ENCODE results near the gene WBP2NL. TPM values are rescaled to one million over a fixed set of nuclear protein-coding genes. Genes with fewer than 3 reads are reported as not detected.

The WBP2NL gene
- total and polyA plus RNA-seq, 4 donors, result 0.12 to 0.50 (median 0.25) TPM

DNA sequence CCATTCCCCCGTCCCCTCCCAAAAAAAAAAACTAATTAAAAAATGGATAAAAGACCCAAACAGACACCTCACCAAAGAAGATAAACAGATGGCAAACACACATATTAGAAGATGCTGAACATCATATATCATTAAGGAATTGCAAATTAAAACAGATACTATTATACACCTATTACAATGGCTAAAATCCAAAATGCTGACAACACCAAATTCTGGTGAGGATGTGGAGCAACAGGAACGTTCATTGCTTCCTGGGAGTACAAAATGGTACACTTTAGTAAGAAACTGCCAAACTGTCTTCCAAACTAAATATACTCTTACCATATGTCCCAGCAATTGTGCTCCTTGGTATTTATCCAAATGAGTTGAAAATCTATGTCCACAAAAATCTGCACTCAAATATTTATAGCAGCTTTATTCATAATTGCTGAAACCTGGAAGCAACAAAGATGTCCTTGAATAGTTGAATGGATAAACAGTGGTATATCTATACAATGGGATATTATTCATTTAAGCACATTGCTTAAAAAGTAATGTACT, 52.1 kb downstream of the WBP2NL start (continued):
- TF ChIP-seq TAF1 (conservative IDR thresholded peaks at IDR 0.05), result no peak

DNA sequence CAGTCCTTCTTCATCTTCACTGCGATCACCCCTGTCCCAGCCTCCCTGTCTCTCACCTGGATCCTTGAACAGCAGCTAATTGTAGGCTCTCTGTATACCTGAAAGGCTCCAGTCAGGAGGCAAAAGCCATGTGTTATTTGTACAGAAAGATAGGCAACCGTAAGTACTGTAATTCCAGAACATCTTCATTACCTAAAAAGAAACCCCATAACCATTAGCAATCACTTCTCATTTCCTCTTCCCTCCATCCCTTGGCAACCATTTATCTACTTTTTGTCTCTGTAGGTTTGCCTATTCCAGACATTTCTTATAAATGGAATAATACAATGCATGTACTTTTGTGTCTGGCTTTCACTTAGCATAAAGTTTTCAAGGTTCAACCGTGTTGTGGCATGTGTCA, 54.2 kb downstream of the WBP2NL start:
- no peak overlapping the region for H3K9ac ChIP-seq (ENCODE audit: low read depth in 1 of 2, low read length in 2 of 2)
- no peak overlapping the region for H3K27ac ChIP-seq (ENCODE audit: low read depth in 1 of 2, low read length in 2 of 2)
- no peaks in the 10 kb centered on the region for H3K9me3 ChIP-seq (ENCODE audit: control insufficient read depth in 4 of 4, low read length in 3 of 4)
- no peak for DNase-seq (ENCODE audit: low spot score)
- H3K4me3 ChIP-seq (ENCODE audit: low read depth in 1 of 3, low read length in 3 of 3), result no peak overlapping the region
- H3K36me3 ChIP-seq (ENCODE audit: control insufficient read depth in 4 of 4, insufficient read depth in 3 of 4, low read depth in 1 of 4, low read length in 3 of 4), result no peaks in the 10 kb centered on the region
- no peaks in the 10 kb centered on the region for H3K27me3 ChIP-seq (ENCODE audit: control insufficient read depth in 4 of 4, insufficient read depth in 4 of 4, low read length in 3 of 4)
- TF ChIP-seq, protein P1, sequence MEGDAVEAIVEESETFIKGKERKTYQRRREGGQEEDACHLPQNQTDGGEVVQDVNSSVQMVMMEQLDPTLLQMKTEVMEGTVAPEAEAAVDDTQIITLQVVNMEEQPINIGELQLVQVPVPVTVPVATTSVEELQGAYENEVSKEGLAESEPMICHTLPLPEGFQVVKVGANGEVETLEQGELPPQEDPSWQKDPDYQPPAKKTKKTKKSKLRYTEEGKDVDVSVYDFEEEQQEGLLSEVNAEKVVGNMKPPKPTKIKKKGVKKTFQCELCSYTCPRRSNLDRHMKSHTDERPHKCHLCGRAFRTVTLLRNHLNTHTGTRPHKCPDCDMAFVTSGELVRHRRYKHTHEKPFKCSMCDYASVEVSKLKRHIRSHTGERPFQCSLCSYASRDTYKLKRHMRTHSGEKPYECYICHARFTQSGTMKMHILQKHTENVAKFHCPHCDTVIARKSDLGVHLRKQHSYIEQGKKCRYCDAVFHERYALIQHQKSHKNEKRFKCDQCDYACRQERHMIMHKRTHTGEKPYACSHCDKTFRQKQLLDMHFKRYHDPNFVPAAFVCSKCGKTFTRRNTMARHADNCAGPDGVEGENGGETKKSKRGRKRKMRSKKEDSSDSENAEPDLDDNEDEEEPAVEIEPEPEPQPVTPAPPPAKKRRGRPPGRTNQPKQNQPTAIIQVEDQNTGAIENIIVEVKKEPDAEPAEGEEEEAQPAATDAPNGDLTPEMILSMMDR (IDR thresholded peaks at IDR 0.05; ENCODE audit: low read depth, low read length, missing input control), result no peak
- TF ChIP-seq, protein P2, sequence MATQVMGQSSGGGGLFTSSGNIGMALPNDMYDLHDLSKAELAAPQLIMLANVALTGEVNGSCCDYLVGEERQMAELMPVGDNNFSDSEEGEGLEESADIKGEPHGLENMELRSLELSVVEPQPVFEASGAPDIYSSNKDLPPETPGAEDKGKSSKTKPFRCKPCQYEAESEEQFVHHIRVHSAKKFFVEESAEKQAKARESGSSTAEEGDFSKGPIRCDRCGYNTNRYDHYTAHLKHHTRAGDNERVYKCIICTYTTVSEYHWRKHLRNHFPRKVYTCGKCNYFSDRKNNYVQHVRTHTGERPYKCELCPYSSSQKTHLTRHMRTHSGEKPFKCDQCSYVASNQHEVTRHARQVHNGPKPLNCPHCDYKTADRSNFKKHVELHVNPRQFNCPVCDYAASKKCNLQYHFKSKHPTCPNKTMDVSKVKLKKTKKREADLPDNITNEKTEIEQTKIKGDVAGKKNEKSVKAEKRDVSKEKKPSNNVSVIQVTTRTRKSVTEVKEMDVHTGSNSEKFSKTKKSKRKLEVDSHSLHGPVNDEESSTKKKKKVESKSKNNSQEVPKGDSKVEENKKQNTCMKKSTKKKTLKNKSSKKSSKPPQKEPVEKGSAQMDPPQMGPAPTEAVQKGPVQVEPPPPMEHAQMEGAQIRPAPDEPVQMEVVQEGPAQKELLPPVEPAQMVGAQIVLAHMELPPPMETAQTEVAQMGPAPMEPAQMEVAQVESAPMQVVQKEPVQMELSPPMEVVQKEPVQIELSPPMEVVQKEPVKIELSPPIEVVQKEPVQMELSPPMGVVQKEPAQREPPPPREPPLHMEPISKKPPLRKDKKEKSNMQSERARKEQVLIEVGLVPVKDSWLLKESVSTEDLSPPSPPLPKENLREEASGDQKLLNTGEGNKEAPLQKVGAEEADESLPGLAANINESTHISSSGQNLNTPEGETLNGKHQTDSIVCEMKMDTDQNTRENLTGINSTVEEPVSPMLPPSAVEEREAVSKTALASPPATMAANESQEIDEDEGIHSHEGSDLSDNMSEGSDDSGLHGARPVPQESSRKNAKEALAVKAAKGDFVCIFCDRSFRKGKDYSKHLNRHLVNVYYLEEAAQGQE (IDR thresholded peaks at IDR 0.05), result no peak
- TF ChIP-seq YY1 (IDR thresholded peaks at IDR 0.05) (no peak), RAD21 (IDR thresholded peaks at IDR 0.05) (no peak), NR2F2 (IDR thresholded peaks at IDR 0.05) (no peak), RXRA (IDR thresholded peaks at IDR 0.05) (no peak), SP1 (IDR thresholded peaks at IDR 0.05) (no peak), EGR1 (IDR thresholded peaks at IDR 0.05; ENCODE audit: low read depth in 2 of 2) (no peak), HNF4A (conservative IDR thresholded peaks at IDR 0.05) (no peak), FOXA1 (IDR thresholded peaks at IDR 0.05) (no peak), FOXA2 (IDR thresholded peaks at IDR 0.05) (no peak)
- TF ChIP-seq, protein P3, sequence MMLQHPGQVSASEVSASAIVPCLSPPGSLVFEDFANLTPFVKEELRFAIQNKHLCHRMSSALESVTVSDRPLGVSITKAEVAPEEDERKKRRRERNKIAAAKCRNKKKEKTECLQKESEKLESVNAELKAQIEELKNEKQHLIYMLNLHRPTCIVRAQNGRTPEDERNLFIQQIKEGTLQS (IDR thresholded peaks at IDR 0.05), result no peak
- H3K4me1 ChIP-seq (ENCODE audit: control insufficient read depth in 4 of 4, insufficient read depth in 4 of 4, low read length in 3 of 4), result no peaks in the 10 kb centered on the region
- 92% methylated on average over 3 of the region's 3 CpGs for WGBS

DNA sequence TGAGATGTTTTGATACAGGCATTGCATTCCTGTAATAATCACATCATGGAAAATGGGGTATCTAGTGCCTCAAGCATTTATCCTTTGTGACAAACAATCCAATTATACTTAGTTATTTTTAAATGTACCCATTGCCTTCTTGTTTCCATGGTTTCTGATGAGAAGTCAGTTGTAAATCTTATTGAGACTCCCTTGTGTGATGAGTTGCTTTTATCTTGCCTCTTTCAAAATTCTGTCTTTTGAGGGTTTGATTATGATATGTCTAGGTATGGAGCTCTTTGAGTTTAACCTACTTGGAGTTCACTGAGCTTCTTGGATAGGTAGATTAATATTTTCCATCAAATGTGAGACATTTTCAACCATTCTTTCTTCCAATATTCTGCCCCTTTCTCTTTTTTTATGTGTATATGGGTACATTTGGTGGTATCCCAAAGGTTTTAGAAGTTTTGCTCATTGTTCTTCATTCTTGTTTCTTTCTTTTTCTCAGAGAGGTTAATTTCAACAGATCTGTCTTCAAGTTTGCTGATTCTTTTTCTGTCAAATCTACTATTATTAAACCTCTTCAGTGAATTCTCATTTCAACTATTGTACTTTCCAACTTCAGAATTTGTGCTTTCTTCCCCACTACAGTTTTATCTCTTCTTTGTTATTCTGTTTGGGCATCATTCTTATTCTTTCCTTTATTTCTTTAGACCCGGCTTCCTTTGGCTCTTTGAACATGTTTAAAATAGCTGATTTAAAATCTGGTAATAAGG, 58.3 kb downstream of the WBP2NL start:
- DNase-seq (ENCODE audit: low spot score), result no peak
- no peak overlapping the region for H3K27ac ChIP-seq (ENCODE audit: low read depth in 1 of 2, low read length in 2 of 2)
- no peaks in the 10 kb centered on the region for H3K27me3 ChIP-seq (ENCODE audit: control insufficient read depth in 4 of 4, insufficient read depth in 4 of 4, low read length in 3 of 4)
- no peaks in the 10 kb centered on the region for H3K9me3 ChIP-seq (ENCODE audit: control insufficient read depth in 4 of 4, low read length in 3 of 4)
- H3K9ac ChIP-seq (ENCODE audit: low read depth in 1 of 2, low read length in 2 of 2), result no peak overlapping the region
- peaks cover 6 to 29% (median 17%) of the 10 kb centered on the region in 4 donors for H3K36me3 ChIP-seq (ENCODE audit: control insufficient read depth in 4 of 4, insufficient read depth in 3 of 4, low read depth in 1 of 4, low read length in 3 of 4)
- H3K4me1 ChIP-seq (ENCODE audit: control insufficient read depth in 4 of 4, insufficient read depth in 4 of 4, low read length in 3 of 4), result no peaks in the 10 kb centered on the region
- WGBS, result 100% methylated on average over 1 of the region's 1 CpG
- H3K4me3 ChIP-seq (ENCODE audit: low read depth in 1 of 3, low read length in 3 of 3), result no peak overlapping the region
- TF ChIP-seq JUND (IDR thresholded peaks at IDR 0.05) (no peak), FOXA1 (IDR thresholded peaks at IDR 0.05) (no peak), YY1 (IDR thresholded peaks at IDR 0.05) (no peak), RAD21 (IDR thresholded peaks at IDR 0.05) (no peak), EGR1 (IDR thresholded peaks at IDR 0.05; ENCODE audit: low read depth in 2 of 2) (no peak), FOXA2 (IDR thresholded peaks at IDR 0.05) (no peak), GABPA (IDR thresholded peaks at IDR 0.05 in 1 of 2, conservative IDR thresholded peaks at IDR 0.05 in 1 of 2) (no peak), NR2F2 (IDR thresholded peaks at IDR 0.05) (no peak), HNF4G (IDR thresholded peaks at IDR 0.05) (no peak), HNF4A (conservative IDR thresholded peaks at IDR 0.05) (no peak), SP1 (IDR thresholded peaks at IDR 0.05) (no peak), RXRA (IDR thresholded peaks at IDR 0.05) (no peak)
- TF ChIP-seq, protein P3 (IDR thresholded peaks at IDR 0.05), result no peak
- TF ChIP-seq, protein P4, sequence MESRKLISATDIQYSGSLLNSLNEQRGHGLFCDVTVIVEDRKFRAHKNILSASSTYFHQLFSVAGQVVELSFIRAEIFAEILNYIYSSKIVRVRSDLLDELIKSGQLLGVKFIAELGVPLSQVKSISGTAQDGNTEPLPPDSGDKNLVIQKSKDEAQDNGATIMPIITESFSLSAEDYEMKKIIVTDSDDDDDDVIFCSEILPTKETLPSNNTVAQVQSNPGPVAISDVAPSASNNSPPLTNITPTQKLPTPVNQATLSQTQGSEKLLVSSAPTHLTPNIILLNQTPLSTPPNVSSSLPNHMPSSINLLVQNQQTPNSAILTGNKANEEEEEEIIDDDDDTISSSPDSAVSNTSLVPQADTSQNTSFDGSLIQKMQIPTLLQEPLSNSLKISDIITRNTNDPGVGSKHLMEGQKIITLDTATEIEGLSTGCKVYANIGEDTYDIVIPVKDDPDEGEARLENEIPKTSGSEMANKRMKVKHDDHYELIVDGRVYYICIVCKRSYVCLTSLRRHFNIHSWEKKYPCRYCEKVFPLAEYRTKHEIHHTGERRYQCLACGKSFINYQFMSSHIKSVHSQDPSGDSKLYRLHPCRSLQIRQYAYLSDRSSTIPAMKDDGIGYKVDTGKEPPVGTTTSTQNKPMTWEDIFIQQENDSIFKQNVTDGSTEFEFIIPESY (IDR thresholded peaks at IDR 0.05), result no peak
- TF ChIP-seq, protein P1 (IDR thresholded peaks at IDR 0.05; ENCODE audit: low read depth, low read length, missing input control), result no peak
- TF ChIP-seq, protein P5, sequence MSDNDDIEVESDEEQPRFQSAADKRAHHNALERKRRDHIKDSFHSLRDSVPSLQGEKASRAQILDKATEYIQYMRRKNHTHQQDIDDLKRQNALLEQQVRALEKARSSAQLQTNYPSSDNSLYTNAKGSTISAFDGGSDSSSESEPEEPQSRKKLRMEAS (IDR thresholded peaks at IDR 0.05), result no peak

All from liver (tissue), 9 donors.